Activated CD8-positive, alpha-beta memory T cell treated with anti-CD3 and anti-CD28 coated beads for 48 hours (primary cell): ENCODE results near the gene BMP7.

Experiments
- DNase-seq, 3 experiments: peaks; one replicate each; pipeline ENCODE4 v3.0.0-alpha.2; 2020; ENCODE audit warnings: low read depth in 2 of 3, low spot score in 2 of 3

BMP7 gene

DNA sequence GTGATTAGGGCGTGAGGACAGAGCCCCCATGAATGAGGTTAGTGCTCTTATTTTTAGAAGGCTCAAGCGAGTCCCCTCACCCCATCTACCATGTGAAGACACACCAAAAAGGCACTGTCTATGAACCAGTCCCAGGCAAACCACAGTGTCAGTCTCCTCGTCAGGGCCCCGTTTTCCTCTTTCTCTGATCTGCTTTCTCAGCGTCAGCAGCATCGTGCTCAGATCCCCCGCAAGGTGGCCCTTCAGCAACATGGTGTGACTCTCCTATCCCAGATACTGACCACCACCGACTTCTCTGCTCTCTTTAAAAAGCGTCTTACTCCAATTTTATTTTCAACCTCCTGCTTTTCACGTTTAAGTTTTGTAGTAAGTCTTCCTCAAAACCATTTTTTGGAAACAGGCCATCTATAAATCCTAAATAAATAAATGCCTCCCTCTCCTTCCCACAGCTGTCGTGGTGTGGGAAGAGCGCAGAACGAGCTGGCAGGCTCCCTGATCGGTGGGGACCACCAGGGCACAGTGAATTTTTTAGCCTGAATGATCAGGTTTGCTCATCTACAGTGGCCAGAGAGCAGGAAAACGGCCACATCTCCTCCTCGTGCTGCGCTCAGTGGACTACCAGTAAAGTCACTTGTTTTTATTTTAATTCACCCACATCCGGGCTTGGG is 113.1 kb downstream of the BMP7 start:
- DNase-seq = no peak

DNA sequence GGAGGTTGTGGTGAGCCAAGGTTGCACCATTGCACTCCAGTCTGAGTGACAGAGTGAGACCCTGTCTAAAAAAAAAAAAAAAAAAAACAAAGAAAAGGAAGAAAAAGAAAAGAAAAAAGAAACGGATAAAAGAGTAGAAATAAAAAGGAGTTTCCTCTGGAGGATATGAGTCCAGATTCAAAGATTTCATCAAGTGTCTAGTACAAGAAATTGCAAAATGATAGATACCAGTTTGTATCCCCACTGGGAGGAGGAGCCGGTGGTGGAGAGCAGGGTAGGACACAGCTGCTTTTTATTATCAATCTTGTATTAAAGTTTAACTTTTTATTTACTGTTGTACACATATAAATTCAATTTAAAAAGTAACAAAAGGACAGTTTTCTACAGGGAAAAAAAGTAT is 113.9 kb downstream of the BMP7 start:
- DNase-seq = no peak

DNA sequence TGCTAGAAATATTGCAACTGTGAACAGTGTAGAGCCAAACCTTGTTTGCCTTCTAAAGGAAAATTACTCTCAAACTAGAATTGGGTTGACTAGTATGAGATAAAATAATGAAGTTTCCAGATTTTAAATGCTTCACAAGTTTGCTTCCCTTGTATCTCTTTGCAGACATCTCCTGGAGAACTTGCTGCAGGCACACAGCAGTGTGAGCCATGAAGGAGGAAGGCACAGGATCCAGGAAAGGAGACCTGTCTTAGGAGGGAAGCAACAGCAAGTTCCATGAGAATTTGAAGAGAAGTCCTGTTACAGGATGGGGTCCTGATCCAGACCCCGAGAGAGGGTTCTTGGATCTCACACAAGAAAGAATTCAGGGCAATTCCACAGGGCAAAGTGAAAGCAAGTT is 115.9 kb downstream of the BMP7 start:
- no peak for DNase-seq

DNA sequence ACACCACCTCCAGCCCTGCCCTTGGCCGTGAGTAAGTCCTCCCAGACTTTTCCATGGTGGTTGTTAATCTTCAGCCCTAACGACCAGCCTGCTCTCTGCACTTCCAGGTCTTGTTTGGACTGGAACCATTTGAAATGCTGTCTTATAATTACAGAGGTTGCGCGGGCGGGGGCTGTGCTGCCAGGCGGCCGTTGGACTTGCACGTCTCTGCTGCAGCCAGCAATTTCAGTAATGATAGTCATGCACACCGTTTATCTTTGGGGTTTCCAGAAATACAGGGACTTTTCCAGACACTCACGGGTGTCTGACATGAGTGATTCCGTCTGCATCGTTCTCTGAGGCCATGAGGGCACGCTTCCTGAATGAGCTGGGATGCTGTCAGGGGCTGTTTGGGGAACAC is 118.2 kb downstream of the BMP7 start:
- no peak for DNase-seq

DNA sequence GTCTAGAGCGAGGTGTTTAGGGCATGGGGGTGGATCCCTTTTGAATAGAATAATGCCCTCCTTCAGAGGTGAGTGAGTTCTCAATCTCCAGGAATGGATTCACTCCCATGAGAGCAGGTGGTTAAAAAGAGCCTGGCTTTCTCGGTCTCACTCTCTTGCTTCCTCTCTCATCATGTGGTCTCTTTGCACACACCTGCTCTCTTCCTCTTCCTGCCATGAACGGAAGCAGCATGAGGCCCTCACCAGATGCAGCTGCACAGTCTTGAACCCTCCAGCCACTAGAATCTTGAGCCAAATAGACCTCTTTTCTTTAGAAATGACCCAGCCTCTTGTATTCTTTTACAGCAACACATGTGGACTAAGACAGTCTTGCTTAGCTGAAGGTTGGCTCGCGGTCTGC is 119.3 kb downstream of the BMP7 start:
- no peak for DNase-seq

DNA sequence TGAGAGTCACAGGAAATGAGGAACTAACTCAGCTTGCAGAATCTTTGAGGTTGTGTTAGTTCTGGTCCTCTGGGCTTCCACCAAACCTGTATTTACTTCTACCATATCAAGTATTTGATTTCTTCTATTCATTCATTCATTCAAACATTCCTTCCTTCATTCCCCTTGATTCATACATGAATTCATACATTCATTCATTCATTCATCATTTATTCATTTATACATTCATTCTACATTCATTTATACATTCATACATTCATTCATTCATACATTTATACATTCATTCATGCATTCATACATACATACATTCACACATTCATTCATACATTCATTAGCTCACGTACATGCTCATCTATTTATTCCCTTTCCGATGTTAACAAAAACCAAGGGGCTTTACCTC is 120.3 kb downstream of the BMP7 start:
- no peak for DNase-seq

DNA sequence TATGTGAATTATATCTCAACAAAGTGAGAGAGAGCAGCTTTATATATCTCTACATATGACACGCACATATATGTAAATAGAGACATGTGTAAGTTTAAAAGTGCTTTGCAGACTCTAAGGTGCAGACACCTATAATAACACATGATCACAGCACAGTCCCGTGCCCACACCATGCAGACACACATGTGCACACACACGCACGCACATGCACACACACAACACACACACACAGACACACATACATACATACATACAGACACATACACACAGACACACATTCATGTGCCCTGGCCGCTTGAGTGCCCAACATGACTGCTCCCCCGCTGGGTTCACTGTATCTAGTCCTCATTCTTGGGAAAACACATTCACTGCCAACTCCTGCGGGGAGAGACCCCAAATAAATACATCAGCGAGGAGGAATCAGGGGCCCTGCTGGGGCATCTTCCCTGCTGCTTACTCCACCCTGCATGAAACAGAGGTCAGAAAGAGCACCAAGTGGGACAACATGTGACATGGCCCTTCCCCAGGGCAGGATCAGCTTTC is 121.3 kb downstream of the BMP7 start:
- DNase-seq = no peak

DNA sequence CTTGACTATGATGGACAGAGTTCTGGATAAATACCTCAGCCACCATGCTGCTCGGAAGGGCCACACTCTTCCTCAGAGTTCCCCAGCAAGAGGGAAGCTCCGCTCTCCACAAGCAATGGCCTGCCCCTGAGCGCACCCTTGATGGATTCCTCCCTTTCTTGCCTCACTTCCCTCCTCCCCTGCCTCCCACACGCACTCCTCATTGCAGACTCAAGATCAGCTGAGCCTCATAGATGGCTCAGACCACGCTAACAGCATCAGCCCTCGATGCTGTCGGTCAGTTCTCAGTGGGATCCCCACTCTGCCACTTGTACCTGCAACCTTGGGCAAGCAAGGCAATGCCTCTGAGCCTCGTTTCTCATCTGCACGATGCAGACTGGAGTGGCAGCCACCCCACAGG is 123.3 kb downstream of the BMP7 start:
- DNase-seq = no peak

DNA sequence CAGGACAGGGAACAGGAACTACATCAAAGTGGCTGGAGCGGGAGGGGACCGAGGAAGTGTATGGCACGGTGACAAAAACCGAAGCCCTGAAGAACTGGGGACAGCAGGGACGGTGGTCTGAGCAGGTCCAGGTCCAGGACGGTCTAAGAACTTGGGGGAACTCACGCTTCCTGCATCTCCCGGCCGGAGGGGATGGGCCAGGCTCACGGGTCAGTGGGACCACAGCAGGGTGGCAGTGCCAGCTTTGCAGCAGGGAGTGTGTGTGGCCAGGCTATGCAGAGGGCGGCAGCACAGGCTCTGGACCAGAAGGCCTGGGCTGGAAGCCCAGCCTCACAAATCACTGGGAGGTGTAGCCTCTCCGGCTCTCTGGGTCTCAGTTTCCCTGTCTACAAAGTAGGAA is 123.8 kb downstream of the BMP7 start:
- DNase-seq = no peak

DNA sequence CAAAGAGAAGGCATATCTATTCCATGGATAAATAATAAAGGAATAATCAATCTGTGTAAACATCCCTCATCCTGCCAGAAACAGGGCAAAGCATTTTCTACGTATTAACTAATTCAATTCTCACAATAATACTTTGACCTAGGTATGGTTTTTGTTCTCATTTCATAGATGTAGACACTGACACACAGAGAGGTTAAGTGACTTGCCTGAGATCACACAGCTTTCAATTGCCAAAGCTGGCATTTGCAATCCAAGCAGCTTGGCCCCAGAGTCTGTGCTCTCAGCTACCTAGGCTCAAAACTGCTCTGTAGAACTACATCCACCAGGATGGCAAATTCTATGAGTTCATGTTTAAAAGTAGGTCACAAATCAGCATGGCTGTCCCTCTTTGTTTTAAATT is 124.9 kb downstream of the BMP7 start:
- DNase-seq = no peak

DNA sequence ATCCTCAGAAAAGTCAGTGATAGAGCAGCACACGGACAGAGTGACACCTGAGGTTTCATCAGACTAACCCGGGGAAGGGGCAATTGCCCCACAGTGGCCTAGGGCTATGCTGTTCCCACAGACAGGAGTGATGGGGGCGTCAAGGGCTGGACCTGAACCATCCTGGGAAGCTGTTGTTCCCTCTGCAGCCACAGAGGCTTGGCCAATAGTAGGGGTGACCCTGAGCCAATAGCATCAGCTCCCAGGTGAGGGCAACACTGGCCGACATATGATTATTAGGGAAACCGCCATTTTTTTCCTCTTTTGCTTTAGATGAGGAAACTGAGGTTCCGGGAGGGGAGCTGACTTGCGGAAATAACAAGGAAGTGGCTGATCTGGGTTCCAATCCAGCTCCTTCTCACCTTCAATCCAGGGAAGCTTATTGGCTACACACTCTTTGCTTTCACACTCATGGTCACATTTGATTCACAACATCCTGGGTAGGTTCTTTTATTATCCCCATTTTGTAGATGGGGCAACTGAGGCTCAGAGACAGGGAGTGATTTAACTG is 126.0 kb downstream of the BMP7 start:
- DNase-seq = no peak

DNA sequence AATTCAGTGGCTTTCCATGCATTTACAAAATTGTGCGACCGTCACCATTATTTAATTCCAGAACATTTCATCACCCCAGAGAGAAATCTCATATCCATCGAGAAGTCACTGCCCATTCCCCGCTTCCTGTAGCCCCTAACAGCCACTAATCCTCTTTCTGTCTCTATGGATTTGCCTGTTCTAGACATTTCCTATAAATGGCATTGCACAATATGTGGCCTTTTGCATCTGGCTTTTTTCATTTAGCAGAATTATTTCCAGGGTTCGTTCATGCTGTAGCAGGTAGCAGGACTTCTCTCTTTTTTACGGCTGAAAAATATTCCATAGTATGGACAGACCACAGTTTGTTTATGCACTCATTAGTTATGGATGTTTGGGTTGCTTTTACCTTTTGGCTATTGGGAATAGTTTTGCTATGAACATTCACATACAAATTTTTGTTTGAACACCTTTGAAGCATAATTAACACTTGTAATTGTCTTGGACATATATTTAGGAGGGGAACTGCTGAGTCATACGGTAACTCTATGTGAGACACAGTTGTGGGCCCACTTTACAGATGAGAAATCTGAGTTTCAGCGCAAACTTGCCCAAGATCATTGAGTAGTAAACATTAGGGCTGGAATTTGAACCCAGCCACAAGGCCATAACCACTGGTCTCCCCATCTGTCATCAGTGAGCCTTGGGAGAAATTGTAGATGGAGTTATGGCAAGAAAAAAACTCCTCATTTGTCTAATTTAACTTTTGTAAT is 126.9 kb downstream of the BMP7 start:
- no peak for DNase-seq

DNA sequence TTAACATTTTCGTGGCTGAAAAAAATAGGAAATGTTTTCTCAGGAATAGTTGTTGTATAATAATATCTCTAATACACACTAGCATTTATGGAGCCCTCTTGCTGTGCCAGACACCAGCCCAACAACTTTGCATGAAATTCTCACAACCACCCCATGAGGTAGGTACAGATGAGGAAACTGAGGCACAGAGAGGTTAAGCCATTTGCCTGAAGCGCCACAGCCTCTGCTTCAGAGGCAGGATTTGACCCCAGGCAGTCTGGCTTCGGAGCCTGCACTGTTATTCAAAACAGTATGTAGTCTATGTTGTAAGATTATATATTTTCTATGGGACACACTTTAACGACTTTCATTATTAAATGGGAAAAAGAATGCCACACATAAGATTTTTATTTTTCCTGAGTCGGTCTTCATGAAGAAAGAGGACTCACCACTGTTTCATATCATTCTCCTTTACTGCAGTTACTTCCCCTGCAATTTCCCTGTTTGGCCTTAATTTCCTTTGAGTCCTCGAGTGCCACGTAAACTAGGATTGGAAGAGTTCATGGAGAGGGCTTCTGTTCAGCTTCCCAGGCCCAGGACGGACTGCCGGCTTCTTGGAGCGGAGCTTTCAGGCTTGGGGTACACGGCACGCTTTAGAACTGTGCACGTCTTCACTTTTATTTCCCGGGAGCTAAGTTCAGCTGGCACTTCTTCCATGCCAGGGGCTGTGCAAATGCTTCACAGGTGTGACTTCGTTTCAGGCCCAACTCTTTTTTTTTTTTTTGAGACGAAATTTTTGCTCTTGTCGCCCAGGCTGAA is 128.0 kb downstream of the BMP7 start:
- DNase-seq = no peak

DNA sequence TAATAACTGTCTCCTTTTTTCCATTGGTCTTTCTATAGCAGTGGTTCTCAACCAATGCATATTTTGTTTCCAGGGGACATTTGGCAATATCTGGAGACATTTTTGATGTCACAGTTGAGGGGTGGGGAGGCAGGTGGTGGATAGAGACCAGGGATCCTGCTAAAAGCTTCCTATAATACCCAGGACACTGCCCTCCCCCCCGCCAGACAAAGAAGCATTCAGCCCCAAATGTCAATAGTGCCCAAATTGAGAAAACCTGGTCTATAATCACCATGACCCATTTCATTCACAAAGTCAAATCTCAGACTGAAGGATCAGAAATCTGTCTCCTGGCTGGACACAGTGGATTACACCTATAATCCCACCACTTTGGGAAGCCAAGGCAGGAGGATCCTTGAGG is 128.8 kb downstream of the BMP7 start:
- no peak for DNase-seq

DNA sequence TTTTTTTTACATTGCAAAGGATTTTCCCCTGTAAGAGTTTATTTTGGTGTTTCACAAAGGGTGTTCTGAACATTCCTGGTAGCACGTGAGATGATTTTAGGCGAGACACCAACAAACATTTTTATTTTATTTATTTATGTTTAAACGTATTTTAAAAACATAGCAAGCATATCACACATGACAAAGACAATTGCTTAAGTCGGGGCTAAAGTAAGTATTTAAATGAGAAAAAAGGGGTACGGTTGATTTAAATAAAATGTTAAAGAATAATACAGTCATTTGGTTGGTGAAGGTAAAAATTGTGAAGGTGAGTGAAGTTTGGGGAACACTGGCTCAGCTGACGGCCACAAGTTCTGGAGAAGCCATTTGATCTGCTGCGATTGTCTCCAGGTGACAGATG is 129.7 kb downstream of the BMP7 start:
- no peak for DNase-seq

DNA sequence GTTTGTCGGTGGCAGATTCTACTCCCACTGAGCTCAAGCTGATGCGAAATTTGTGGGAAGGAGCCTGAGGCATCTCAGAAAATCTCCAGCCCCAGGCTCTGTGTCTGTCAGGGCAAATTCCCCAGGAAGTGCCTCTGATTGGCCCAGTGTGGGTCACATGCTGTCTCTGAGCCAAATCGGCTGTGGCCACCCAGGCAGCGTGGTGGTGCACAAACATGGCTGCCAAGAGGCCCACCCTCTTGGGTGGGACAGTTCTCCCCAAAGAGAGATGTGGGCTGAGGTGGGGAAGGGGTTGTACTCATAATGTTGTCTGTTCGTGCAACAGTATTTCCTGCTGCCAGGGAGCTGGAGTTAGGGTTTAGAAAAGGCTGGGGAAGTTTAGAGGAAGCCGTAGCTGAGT is 130.6 kb downstream of the BMP7 start:
- no peak for DNase-seq

DNA sequence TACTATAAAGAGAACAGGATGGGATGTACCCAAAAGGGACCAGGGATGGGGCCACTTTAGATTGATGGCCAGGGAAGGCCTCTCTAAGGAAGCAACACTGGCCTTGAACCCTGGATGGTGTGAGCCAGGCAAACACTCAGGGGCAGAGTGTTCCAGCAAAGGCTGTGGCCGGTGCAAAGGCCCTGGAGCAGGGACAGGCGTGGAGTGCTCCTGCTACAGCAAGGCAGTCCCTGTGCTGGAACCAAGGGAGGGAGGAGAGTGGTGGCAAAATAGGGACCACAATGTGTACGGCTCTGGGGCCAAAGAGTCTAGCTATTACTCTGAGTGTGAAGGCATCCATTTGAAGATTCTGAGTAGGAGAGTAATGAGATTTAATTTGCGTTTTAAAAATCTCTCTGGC is 131.6 kb downstream of the BMP7 start:
- no peak for DNase-seq

DNA sequence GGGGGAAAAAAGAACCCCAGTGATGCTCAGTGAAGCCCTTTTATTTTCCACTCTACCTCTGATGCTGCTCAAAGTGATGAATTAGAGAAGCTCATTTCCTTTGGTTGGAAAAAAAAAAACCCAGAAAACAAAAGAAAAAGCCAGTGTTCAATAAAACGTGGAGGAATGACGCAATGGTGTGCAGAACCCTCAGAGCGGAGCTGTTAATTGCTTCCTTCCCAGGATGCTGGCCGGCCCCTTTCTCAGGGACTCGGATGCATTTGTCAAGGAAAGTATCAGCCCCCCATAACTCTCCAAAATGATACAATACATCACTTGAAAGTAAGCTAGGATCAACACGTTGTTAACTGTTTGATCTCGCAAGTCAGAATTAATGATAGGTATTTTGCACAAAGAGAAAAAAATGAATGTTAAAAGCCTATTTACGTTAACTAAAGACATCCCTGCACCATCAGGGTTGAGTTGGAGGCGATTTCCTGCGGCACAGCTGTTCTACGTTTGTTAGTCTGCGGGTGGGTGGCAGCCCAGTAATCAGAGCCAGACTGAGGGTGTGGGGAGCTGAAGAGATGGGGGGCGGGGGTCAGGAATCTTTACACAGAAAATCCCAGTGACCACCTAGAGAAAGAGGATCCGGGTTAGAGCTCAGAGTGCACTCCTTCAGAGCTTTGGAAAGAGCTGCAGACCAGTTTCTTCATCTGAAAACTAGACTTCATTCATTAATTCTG is 132.4 kb downstream of the BMP7 start:
- no peak for DNase-seq

DNA sequence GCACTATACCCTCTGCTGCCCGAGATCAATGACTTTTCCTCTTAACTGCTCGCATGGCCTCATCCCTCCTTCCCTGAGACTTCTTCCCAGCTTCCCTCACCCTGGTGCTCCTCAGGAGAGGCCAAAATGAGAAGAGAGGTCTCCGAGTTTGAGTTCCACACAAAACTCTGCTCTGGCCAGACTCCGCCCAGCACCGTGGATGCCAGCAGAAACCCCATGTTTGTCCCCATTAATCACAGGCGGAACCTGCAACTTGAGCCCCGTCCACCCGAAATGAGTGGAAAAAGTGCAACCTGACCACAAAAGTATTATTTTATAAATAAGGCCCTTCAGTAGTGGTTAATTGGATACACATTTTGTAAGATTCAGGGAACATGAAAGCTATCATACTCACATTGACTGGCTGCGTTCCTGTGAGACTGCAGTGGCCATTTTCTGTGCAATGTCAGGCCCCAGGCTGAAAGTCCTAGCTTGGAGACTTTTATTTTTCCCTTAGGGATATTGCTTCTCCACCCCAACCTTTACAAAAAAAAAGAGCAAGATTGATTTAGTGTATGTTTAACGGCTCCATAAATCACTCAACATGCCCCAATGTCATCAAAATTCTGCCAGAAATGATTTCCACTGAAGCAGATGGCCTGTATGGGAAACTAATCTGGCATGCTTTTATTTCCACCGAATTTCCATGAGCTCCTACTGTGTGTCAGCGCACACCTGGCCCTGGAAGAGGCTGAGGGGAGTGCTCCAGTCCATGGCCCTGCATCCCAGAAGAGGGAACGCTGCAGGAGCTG is 134.6 kb downstream of the BMP7 start:
- DNase-seq = no peak

DNA sequence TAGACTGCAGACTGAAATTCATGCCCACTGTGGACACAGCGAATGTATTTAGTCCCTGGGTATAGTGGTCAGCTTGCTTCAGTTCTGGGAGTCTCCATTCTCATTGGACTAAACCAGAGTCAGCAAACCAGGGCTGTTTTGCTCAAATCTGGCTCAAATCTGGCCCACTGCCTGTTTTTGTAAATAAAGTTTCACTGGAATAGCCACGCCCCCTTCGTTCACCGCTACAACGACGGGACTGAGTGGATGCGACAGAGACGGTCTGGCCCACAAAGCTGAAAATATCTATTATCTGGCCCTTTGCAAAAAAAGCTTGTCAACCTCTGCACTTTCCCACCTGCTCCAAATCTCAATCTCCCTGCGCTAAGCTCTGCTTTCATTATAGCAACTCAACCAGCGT is 135.4 kb downstream of the BMP7 start:
- no peak for DNase-seq
